ENCODE results near the gene TIMM9. TPM values are rescaled to one million over a fixed set of nuclear protein-coding genes. Genes with fewer than 3 reads are reported as not detected.
"Not testable (repeated sequence)": the region's sequence is repeated elsewhere in the genome, so short reads cannot be mapped to it uniquely, and the experiment has no call there.

TIMM9 gene, protein sequence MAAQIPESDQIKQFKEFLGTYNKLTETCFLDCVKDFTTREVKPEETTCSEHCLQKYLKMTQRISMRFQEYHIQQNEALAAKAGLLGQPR
- polyA plus RNA-seq (ENCODE audit: insufficient read length in 3 of 3) = 10 to 100 TPM; 85.7 to 93.7 (median 93.0) TPM

DNA sequence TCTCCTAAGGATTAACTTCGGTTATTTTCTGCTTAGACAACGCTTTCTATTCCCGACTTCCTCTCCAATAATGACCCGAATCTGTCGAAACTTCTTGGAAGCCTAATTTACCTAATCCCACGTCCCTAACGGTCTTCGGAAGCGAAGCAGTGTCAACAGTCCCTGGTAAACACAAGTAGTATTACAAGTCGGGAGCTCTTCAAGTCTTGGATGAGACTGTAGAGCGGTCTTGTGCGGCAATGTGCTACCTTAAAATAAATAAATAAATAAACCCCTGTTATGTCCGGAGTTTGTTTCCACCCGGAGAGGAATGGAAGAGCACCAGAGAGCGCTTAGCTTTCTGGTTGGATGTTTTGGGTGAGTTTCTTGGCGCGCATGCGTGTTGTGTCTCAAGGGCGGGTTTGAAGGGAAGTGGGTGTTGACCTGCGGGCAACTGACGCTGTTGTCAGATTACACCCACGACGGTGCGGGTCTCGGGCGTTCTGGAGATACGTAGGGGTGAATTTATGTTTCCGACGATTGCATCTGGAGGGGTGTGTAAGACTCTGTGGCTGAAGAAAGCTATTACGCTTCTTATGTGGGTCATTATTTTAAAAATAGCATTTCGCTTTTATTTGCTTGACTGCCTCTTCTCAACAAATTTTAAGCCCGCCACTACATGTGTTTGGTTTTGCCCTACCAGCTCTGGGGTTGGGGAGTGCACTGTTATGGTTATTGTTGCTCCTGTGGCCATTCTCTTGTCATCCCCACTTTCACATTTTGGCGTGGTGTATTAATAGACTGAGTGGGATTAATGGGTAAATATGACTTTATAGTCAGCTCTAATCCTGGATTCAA is at the start of gene TIMM9, which contains the start of gene KIAA0586:
Gene TIMM9 (minus strand): TSS at position 251 of the 837 bp plus-strand sequence. CDS start 15,586 bp downstream, outside the sequence.
Gene KIAA0586 (plus strand): TSS at position 439 of the 837 bp plus-strand sequence. CDS start 546 bp downstream, outside the sequence.
- peak; percentile 96 to 98 (median 98) for DNase-seq (ENCODE audit: low read depth in 3 of 3, low spot score in 2 of 3)

GRCh38 chr14:58476320-58476719 is 49.0 kb upstream of the TIMM9 start:
- no peak for DNase-seq (ENCODE audit: low read depth in 3 of 3, low spot score in 2 of 3)

GRCh38 chr14:58469309-58469708 is 42.0 kb upstream of the TIMM9 start:
- DNase-seq (ENCODE audit: low read depth in 3 of 3, low spot score in 2 of 3) = no peak

- DNase-seq (ENCODE audit: low read depth in 3 of 3, low spot score in 2 of 3) = no peak
These were observed 40.2 kb upstream of the TIMM9 start for GRCh38 chr14:58467575-58467974.

- no peak for DNase-seq (ENCODE audit: low read depth in 3 of 3, low spot score in 2 of 3)
These were observed 39.1 kb upstream of the TIMM9 start for GRCh38 chr14:58466459-58466858.

DNA sequence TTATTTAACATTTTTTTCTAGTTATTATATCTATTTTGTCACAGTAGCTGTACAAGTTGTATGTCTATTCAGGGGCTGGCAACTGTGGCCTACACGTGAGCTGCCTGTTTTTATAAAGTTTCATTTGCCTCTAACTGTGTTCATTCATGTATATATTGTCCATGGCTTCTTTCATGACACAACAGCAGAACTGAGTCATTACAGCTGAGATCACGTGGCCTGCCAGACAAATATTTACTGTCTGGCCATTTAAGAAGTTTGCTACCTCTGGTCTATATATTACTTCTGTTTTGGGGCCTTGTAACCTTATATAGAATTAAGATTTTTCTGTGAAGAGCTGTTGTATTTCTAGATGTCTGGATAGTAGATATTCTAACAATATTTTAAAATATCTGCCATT is 38.1 kb upstream of the TIMM9 start:
- no peak for DNase-seq (ENCODE audit: low read depth in 3 of 3, low spot score in 2 of 3)

DNA sequence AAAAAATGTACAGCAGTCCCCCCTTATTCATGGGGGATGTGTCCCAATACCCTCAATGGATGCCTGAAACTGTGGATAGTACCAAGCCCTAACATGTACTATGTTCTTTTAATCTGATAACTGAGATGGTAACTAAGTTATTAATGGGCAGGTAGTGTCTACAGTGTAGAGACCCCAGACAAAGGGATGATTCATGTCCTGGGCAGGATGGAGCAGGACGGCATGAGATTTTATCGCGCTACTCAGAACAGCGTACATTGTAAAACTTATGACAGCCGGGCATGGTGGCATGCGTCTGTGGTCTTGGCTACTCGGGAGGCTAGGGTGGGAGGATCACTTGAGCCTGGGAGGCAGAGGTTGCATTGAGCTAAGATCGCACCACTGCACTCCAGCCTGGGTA is 37.3 kb upstream of the TIMM9 start:
- no peak for DNase-seq (ENCODE audit: low read depth in 3 of 3, low spot score in 2 of 3)

DNA sequence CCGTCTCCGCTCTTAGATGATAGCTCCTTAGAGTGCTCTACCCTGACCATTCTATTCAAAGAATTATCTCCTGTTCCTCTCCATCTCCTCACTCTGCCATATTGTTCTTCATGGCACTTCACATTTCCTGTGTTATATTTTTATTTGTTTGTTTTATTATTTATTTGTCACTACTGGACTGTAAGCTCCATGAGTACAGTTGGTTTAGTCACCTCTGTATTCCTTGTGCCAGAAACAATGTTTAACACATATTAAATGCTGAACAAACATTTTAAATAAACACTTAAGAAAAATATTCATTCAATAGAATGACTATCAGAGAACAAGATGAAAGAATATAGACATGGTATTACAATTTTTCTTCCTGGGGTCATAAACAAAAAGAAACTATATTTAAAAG is 35.8 kb upstream of the TIMM9 start:
- DNase-seq (ENCODE audit: low read depth in 3 of 3, low spot score in 2 of 3) = no peak

GRCh38 chr14:58460772-58461171 is 33.4 kb upstream of the TIMM9 start:
- DNase-seq (ENCODE audit: low read depth in 3 of 3, low spot score in 2 of 3) = no peak

DNA sequence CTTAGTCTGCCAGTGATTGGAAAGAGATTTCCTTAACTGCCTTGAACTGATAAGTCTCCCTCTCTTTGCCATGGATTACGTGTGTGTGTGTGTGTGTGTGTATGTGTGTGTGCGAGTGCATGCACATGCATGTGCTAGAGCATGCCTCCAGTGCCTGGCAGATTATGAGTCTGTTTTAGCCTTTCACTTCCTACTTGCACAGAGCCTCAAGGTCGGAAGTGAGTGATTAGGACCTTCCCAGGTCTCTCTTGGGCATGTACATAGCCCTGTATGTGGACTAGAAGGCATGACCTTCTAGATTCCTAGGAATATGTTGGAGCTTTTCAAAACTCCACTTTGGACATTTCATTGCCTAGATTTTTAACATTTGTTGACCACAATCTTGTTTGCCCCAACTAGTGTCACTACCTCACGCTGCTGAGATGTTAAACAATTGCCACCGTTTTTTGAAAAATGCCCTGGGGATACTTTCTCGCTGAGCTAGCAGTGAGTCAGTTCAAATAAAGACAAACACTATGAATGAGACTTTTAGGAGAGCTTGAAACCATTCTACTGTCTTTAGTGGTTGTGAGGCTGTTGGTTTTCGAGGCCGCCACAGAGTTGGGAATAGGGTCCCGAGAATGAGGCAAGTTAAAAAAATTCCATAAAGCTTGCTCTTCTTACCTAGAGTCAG is 28.4 kb upstream of the TIMM9 start:
- no peak for DNase-seq (ENCODE audit: low read depth in 3 of 3, low spot score in 2 of 3)

- DNase-seq (ENCODE audit: low read depth in 3 of 3, low spot score in 2 of 3) = no peak
These were observed 17.3 kb upstream of the TIMM9 start for GRCh38 chr14:58444627-58445026.

DNA sequence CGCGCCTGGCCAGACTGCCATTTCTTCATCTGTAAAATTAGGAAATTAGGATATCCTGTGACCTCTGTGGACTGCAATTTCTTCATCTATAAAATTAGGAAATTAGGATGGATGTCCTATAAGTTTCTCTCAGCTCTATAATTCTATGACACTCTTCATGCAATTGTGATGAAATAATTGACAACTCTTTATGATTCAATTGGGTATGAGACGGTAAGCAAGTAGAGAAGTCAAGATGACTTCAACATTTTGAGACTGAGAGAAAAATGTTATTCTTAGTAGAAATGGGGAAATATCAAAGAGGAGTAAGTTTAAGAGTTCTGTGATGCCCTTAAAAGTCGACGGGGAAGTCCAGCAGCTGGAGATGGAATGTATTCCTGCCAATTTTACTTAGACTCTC is 12.1 kb upstream of the TIMM9 start:
- no peak for DNase-seq (ENCODE audit: low read depth in 3 of 3, low spot score in 2 of 3)

DNA sequence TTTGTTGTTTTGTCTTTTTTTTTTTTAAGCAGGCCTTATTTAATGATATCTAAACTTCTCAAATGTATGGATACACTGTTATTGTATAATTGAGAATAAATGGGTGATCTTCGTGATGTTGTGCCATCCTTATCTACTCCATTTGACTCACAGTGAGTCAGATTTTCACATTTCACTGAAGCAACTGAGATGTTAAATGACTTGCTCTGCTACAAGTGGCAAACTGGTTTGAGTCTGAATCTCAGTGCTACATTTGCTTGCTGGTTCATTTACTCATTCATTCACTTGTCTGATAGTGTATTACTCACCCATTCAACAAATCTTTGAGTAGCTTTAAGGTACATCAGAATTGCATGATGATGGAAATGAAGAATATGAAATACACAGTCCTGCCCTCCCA is 2.8 kb upstream of the TIMM9 start:
- DNase-seq (ENCODE audit: low read depth in 3 of 3, low spot score in 2 of 3) = no peak

DNA sequence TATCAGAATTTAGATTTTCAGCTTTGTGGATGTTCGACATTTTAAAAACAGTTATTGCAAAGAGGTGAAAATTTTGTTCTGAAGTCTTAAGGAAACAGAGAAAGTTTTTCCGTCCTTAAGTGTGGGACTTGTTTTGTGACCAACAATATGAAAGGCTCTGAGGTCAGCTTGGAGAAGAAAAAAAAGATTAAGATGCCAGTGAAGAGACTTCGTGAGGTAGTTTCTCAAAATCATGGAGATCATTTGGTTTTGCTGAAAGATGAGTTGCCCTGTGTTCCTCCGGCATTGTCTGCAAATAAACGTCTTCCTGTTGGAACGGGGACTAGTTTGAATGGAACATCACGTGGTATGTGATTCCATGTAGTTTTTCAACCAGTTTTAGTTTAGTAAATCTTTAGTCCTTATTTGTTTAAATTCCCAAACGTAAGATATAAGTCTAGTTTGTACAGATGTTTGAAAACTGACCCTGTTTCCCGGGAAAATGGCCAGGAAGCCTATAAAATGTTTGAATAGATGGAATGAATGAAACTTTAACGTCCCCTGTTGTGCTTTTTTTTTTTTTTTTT is 870 bp upstream of the TIMM9 start:
- DNase-seq (ENCODE audit: low read depth in 3 of 3, low spot score in 2 of 3) = peak; percentile 15 to 33 (median 16)

GRCh38 chr14:58426670-58427280 is 556 bp downstream of the TIMM9 start:
- DNase-seq (ENCODE audit: low read depth in 3 of 3, low spot score in 2 of 3) = peak in 2 of 3 donors; percentile 1 to 66

DNA sequence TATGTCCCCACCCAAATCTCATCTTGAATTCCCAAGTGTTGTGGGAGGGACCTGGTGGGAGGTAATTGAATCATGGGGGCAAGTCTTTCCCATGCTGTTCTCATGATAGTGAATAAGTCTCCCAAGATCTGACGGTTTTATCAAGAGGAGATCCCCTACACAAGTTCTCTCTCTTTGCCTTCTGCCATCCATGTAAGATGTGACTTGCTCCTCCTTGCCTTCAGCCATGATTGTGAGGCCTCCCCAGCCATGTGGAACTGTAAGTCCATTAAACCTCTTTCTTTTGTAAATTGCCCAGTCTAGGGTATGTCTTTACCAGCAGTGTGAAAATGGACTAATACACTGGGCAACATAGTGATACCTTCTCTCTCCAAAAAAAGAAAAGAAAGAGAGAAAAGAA is 10.4 kb downstream of the TIMM9 start:
- not testable (repeated sequence) for DNase-seq (ENCODE audit: low read depth in 3 of 3, low spot score in 2 of 3)

DNA sequence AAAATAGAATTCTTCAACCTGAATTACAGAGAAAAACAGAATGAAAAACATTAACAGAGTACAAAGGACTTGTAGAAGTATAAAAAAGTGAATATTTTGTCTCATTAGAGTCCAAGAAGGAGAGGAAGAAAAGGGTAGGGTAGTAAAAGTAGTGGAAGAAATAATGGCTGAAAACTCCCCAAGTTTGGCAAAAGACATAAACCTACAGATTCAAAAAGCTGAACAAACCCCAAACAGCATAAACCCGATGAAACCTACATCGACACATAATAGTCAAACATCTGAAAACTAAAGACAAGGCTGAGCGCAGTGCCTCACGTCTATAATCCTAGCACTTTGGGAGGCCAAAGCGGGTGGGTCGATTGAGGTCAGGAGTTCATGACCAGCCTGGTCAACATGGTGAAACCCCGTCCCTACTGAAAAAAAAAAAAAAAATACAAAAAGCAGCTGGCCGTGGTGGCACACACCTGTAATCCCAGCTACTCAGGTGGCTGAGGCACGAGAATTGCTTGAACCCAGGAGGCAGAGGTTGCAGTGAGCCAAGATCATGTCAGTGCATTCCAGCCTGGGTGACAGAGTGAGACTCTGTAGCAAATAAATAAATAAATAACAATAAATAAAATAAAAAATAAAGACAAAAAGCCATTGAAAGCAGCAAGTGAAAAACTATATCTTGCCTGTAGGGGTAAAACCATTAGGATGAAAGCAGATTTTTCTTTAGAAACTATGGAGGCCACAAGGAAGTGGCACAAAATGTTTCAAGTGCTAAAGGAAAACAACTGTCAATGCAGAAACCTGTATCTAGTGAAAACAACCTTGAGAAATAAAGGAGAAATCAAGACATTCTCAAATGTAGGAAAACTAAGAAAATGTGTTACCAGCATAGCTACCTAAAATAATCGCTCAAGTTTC is 11.4 kb downstream of the TIMM9 start:
- DNase-seq (ENCODE audit: low read depth in 3 of 3, low spot score in 2 of 3) = no peak

DNA sequence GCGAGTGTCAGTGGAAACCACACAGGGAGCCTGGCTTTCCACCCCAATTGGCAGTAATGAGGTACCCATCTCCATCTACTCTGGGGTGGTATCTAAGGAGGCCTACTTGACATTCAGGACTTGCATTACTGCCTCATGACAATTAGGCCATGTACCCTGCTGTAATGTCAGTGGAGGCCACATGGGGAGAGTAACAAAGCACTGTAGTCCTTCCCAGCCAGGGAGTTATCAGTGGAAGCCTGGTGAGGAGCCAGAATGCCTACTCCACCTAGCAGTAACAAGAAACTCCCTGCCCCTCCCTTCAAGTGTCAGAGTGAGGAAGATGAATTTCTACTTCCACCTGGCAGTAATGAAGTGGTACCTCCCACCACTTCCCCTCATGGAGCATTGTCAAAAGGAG is 12.5 kb downstream of the TIMM9 start:
- DNase-seq (ENCODE audit: low read depth in 3 of 3, low spot score in 2 of 3) = no peak

- DNase-seq (ENCODE audit: low read depth in 3 of 3, low spot score in 2 of 3) = no peak
These were observed 18.6 kb downstream of the TIMM9 start for GRCh38 chr14:58408681-58409215.

DNA sequence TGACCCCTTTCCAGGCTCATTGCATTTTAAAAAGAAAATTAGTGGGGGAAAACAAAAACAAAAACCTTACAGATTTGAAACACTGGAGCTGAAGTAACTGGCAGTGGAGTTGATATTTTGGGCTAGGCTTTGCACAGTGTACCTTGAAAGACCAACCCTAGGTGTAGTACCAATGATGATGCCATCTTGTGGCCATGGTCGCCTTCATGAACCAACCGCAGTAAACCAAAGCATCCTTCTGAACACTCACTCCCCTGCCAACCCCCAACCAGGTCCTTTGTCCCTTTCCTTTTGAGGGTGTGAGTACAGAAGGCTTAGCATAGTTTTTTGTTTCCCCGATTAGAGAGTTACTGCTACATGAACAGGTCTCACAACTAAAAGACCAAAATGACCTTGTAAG is 25.7 kb downstream of the TIMM9 start:
- no peak for DNase-seq (ENCODE audit: low read depth in 3 of 3, low spot score in 2 of 3)

All from right renal cortex interstitium (tissue), 3 donors.